Neural progenitor cell (in vitro differentiated cells): Measurements from ENCODE around the gene PDILT. TPM values are rescaled to one million over a fixed set of nuclear protein-coding genes. Genes with fewer than 3 reads are reported as not detected.
A peak's percentile ranks its signal among the peaks of the same experiment; 100 is the strongest.

Experiments
- DNase-seq: peaks from one replicate; pipeline ENCODE4 v3.0.0-alpha.2; 2016; ENCODE audit warnings: low spot score
- H2AFZ ChIP-seq: fragments of 200-600 bp; sonication (generic); replicated peaks from 2 replicates; pipeline ENCODE4 v1.6.1; 2016; ENCODE audit warnings: antibody characterized with exemption
- H3F3A ChIP-seq: fragments of 200-600 bp; sonication (generic); 2 replicates; pipeline ENCODE4 v1.6.1; 2016; ENCODE audit warnings: antibody characterized with exemption, low read depth
- H3K27ac ChIP-seq: fragments of 200-600 bp; sonication (generic); 2 replicates; pipeline ENCODE4 v1.5.1; 2016; ENCODE audit warnings: mild to moderate bottlenecking
- H3K27me3 ChIP-seq: fragments of 200-600 bp; sonication (generic); 2 replicates; pipeline ENCODE4 v1.6.1; 2016; ENCODE audit warnings: mild to moderate bottlenecking, moderate library complexity
- H3K36me3 ChIP-seq: fragments of 200-600 bp; sonication (generic); 2 replicates; pipeline ENCODE4 v1.5.1; 2016
- H3K4me1 ChIP-seq: fragments of 200-600 bp; sonication (generic); 2 replicates; pipeline ENCODE4 v1.6.1; 2016; ENCODE audit warnings: mixed run types
- H3K4me2 ChIP-seq: fragments of 200-600 bp; sonication (generic); 2 replicates; pipeline ENCODE4 v1.6.1; 2016
- H3K4me3 ChIP-seq: fragments of 200-600 bp; sonication (generic); 2 replicates; pipeline ENCODE4 v1.5.1; 2016
- H3K79me2 ChIP-seq: fragments of 200-600 bp; sonication (generic); 2 replicates; pipeline ENCODE4 v1.6.1; 2016; ENCODE audit warnings: low read depth
- H3K9ac ChIP-seq: fragments of 200-600 bp; sonication (generic); 2 replicates; pipeline ENCODE4 v1.6.1; 2016
- H3K9me3 ChIP-seq: fragments of 200-600 bp; sonication (generic); 2 replicates; pipeline ENCODE4 v1.5.1; 2016; ENCODE audit warnings: low read depth
- H4K20me1 ChIP-seq: fragments of 200-600 bp; sonication (generic); 2 replicates; pipeline ENCODE4 v1.6.1; 2016; ENCODE audit warnings: low read depth
- H3K27ac Mint-ChIP-seq: 3 replicates; pipeline ENCODE4 v1.8.0; 2021; ENCODE audit warnings: mixed read lengths
- H3K27me3 Mint-ChIP-seq: 2 replicates; pipeline ENCODE4 v1.8.0; 2022; ENCODE audit warnings: low read depth, mild to moderate bottlenecking, inconsistent platforms, moderate library complexity, mixed read lengths; ENCODE audit not compliant: insufficient read depth
- H3K36me3 Mint-ChIP-seq: 3 replicates; pipeline ENCODE4 v1.8.0; 2021; ENCODE audit warnings: mixed read lengths
- H3K4me1 Mint-ChIP-seq: 3 replicates; pipeline ENCODE4 v1.8.0; 2021; ENCODE audit warnings: mixed read lengths
- H3K4me3 Mint-ChIP-seq: 3 replicates; pipeline ENCODE4 v1.8.0; 2021; ENCODE audit warnings: mild to moderate bottlenecking, moderate library complexity, mixed read lengths
- H3K9me3 Mint-ChIP-seq: 3 replicates; pipeline ENCODE4 v1.8.0; 2020; ENCODE audit warnings: mixed read lengths
- CTCF ChIP-seq: fragments of 200-600 bp; sonication (generic); IDR thresholded peaks from 2 replicates; pipeline ENCODE4 v1.5.1; 2017; ENCODE audit warnings: antibody characterized with exemption, mild to moderate bottlenecking
- EZH2 ChIP-seq: fragments of 200-600 bp; sonication (generic); IDR thresholded peaks from 2 replicates; pipeline ENCODE4 v1.6.1; 2017; ENCODE audit warnings: antibody characterized with exemption, mild to moderate bottlenecking, moderate library complexity
- EZH2phosphoT487 ChIP-seq: fragments of 200-600 bp; sonication (generic); IDR thresholded peaks from 2 replicates; pipeline ENCODE4 v1.6.1; 2017; ENCODE audit warnings: antibody characterized with exemption
- total RNA-seq: library from RNA; depleted of rRNA; stranded (reverse); fragments of >200 nt; gene quantifications from 2 replicates; pipeline ENCODE4 v1.2.3, GENCODE V29; 2015; ENCODE audit warnings: low replicate concordance

The PDILT gene
- total RNA-seq, 1 donor from 2014 or later = not detected

GRCh38 chr16:20348365-20349185, 56.0 kb downstream of the PDILT start:
- H3F3A ChIP-seq = no peaks in the 10 kb centered on the region
- H3K36me3 ChIP-seq = no peaks in the 10 kb centered on the region
- H4K20me1 ChIP-seq = no peaks in the 10 kb centered on the region
- H3K79me2 ChIP-seq = no peaks in the 10 kb centered on the region
- no peak overlapping the region for H2AFZ ChIP-seq
- no peak overlapping the region for H3K27ac ChIP-seq
- H3K4me1 Mint-ChIP-seq = peaks cover 7% of the 10 kb centered on the region
- peak; percentile 36 for TF ChIP-seq CTCF
- no peak for TF ChIP-seq EZH2
- H3K4me1 ChIP-seq = no peaks in the 10 kb centered on the region
- peaks cover 3% of the 10 kb centered on the region for H3K27me3 Mint-ChIP-seq
- no peaks in the 10 kb centered on the region for H3K27me3 ChIP-seq
- H3K9ac ChIP-seq = no peak overlapping the region
- H3K36me3 Mint-ChIP-seq = no peaks in the 10 kb centered on the region
- H3K9me3 Mint-ChIP-seq = no peaks in the 10 kb centered on the region
- no peak overlapping the region for H3K4me3 Mint-ChIP-seq
- no peak overlapping the region for H3K27ac Mint-ChIP-seq
- no peaks in the 10 kb centered on the region for H3K9me3 ChIP-seq
- H3K4me2 ChIP-seq = no peak overlapping the region
- no peak overlapping the region for H3K4me3 ChIP-seq
- DNase-seq = peak; percentile 24

GRCh38 chr16:20347666-20348364, 56.7 kb downstream of the PDILT start:
- H3K9ac ChIP-seq = no peak overlapping the region
- no peak overlapping the region for H3K4me3 Mint-ChIP-seq

GRCh38 chr16:20344611-20345010, 59.9 kb downstream of the PDILT start:
- H3F3A ChIP-seq = no peaks in the 10 kb centered on the region
- no peaks in the 10 kb centered on the region for H3K36me3 Mint-ChIP-seq
- no peak overlapping the region for H3K9ac ChIP-seq
- H3K79me2 ChIP-seq = no peaks in the 10 kb centered on the region
- H3K4me2 ChIP-seq = no peak overlapping the region
- H3K4me1 ChIP-seq = no peaks in the 10 kb centered on the region
- H3K9me3 ChIP-seq = no peaks in the 10 kb centered on the region
- H3K27me3 ChIP-seq = no peaks in the 10 kb centered on the region
- H3K4me3 ChIP-seq = no peak overlapping the region
- H3K27ac Mint-ChIP-seq = no peak overlapping the region
- H2AFZ ChIP-seq = no peak overlapping the region
- no peaks in the 10 kb centered on the region for H4K20me1 ChIP-seq
- no peak overlapping the region for H3K4me3 Mint-ChIP-seq
- no peak for DNase-seq
- H3K27me3 Mint-ChIP-seq = peaks cover 3% of the 10 kb centered on the region
- no peaks in the 10 kb centered on the region for H3K4me1 Mint-ChIP-seq
- H3K36me3 ChIP-seq = no peaks in the 10 kb centered on the region
- no peak overlapping the region for H3K27ac ChIP-seq
- TF ChIP-seq CTCF = no peak
- no peak for TF ChIP-seq EZH2phosphoT487
- TF ChIP-seq EZH2 = no peak
- H3K9me3 Mint-ChIP-seq = no peaks in the 10 kb centered on the region

More at GRCh38 chr16:20347666-20348364, 56.7 kb downstream of the PDILT start:
- H3K36me3 ChIP-seq = no peaks in the 10 kb centered on the region
- Mint-ChIP-seq H3K9me3 (no peaks in the 10 kb centered on the region), H3K27me3 (peaks cover 3% of the 10 kb centered on the region), H3K36me3 (no peaks in the 10 kb centered on the region), H3K27ac (no peak overlapping the region), H3K4me1 (peaks cover 1% of the 10 kb centered on the region)
- H4K20me1 ChIP-seq = no peaks in the 10 kb centered on the region
- H3K4me2 ChIP-seq = no peak overlapping the region
- no peak overlapping the region for H3K27ac ChIP-seq
- H3K79me2 ChIP-seq = no peaks in the 10 kb centered on the region
- no peak for DNase-seq
- no peaks in the 10 kb centered on the region for H3K27me3 ChIP-seq
- H3F3A ChIP-seq = no peaks in the 10 kb centered on the region
- no peak overlapping the region for H3K4me3 ChIP-seq
- TF ChIP-seq EZH2phosphoT487 (no peak), EZH2 (no peak), CTCF (no peak)
- no peaks in the 10 kb centered on the region for H3K4me1 ChIP-seq
- no peak overlapping the region for H2AFZ ChIP-seq
- H3K9me3 ChIP-seq = no peaks in the 10 kb centered on the region
